DLD1 (cell line): ENCODE measurements around the gene SET.
"Not testable (repeated sequence)": the region's sequence is repeated elsewhere in the genome, so short reads cannot be mapped to it uniquely, and the experiment has no call there.

ENCODE experiments used
- in situ Hi-C: cut with HindIII; loops from 2 replicates; pipeline ENCODE4 v1.10.0; 2017; ENCODE audit warnings: low sequenced_read_pairs

The SET gene

DNA sequence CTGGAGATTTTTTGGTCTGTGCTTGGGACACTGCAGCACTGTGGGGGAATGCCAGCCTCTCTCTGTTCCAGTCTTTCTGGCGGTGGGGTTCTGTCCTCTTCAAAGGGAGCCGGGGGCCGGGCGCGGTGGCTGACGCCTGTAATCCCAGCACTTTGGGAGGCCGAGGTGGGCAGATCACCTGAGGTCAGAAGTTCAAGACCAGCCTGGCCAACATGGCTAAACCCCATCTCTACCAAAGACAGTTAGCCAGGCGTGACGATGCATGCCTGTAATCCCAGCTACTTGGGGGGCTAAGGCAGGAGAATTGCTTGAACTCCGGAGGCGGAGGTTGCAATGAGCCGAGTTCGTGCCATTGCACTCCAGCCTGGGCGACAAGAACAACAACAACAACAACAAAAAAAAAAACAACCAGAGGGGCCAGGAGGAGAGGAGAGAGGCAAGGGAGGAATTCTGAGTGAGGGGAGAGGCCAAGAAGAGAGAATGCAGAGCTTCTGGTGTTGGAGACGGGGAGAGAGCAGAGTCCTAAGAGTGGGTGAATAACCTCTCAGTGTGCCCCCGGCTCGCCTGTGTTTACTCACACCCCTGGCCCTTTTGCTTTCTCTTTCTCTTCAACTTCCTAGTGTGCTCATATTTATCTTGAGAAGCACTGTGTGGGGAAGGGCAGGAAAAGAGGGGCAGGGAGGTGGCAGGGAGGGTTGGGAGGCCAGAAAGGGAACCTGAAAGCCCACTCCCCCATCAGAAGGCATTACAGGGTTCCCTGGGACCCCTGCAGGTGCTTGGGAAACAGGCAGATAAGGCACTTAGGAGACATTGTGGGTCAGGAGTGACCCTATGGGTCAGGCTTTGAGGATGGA is 3.2 kb upstream of the SET start:
- in situ Hi-C loops = no loop called here

DNA sequence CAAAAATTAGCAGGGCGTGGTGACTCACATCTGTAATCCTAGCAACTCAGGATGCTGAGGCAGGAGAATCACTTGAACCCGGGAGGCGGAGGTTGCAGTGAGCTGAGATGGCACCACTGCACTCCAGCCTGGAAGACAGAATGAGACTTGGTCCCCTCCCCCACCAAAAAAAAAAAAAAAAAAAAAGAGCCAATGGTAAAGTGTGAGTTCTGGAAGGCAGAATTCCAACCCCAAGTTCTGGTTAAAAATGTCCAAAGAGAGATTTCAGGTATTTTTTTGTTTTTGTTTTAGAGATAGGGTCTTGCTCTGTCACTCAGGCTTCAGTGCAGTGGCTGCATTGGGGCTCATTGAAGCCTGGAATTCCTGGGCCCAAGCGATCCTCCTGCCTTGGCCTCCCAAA is 1.6 kb upstream of the SET start:
- in situ Hi-C loops = no loop called here

DNA sequence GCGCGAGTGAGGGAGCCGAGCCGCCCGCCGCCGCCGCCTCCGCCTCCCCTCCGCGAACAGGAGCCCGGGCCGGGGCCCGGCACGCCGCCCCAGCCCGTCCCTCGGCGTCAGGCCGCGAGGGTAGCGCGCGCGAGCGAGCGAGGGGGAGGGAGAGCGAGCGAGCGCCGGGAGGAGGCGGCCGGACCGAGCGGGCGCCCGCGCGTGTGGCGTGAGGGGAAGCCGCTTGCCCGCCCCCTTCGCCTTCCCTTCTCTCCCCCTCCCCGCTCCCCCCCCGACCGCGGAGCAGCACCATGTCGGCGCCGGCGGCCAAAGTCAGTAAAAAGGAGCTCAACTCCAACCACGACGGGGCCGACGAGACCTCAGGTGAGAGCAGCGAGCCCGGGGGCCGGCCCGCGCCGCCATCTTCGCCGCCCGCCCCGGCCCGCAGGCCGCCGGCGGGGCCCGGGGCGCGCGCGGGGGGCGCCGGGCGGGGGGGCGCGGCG is 312 bp downstream of the SET start:
- in situ Hi-C loops = no loop called here

DNA sequence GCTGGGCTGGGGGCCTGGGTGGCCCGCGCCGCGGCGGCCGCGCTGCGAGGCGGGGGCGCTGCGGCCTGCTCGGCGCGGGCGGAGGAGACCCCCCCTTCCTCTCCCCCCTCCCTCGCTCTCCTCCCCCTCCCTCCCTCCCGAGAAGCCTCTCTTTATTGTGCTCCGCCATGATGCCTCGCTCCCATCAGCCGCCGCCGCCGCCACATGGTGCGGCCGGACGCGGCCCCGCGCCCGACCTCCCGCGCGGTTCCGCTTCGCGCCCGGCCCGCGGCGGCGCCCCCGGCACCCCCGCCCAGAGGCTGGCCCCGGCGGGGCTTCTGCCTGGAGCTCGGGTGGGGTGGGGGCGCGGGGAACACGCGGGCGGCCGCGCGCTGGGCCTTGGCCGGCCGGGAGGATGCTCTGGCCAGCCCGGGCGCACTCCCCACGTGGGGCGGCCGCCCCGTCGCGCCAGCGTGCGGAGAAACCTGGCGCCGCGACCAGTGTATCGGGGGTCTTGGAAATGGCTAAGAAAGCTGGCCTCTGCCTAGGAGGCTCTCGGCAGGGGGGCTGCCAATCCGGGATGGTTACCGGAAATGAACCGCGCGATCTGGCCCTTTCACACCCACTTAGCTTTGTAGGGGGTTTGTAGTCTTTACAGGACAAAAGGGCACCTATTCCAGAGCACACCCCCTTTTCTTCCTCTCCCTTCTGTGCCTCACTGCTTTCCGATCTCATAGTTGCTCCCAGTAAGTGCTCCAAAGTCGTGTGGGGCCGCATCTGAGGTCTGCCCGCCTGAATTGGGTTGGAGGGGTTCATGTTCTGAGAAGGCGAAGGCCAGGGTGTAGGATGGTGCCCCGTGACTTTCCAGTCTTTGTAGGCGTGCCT is 1.0 kb downstream of the SET start:
- in situ Hi-C loops = no loop called here

DNA sequence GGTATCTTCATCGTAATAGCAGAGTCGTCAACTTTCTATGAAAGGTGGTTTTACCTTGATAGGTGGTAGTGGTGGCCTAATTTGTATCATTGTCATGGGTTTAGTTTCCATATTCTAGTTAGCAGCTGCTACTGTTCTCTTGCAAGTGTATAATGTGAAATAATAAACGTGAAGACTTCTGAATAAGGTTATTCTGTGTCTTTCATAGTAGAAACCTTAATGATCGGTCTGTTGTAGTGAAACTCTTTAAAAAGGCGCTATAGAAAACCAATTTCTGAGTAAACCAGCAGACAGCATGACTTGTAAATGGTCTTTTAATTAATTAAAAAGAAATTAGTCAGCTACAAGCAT is 1.6 kb downstream of the SET start:
- in situ Hi-C loops = no loop called here

DNA sequence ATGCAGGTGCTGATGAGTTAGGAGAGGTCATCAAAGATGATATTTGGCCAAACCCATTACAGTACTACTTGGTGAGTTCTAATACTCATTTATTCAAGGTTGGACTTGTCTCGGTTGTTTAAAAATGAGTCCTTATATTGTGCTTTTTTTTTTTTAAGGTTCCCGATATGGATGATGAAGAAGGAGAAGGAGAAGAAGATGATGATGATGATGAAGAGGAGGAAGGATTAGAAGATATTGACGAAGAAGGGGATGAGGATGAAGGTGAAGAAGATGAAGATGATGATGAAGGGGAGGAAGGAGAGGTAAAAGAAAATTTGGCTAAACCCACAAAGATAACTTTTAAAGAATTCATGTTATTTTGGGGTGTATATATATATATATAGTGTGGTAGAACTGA is 4.7 kb downstream of the SET start:
- in situ Hi-C loops = not testable (repeated sequence)

DNA sequence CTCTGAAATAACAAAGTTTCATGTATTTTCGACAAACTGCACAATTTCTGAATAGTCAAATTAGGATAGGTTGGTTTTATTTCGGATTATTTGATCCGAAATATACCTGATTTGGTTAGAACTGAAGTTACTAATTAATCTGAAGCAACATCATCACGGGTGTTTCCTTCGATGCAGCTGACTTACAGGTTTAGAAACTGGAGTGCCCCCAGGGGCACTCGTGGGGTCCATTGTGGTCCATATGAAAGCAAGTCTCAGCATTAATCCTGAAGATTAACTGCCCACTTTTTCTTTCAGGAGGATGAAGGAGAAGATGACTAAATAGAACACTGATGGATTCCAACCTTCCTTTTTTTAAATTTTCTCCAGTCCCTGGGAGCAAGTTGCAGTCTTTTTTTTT is 5.3 kb downstream of the SET start:
- in situ Hi-C loops = no loop called here

DNA sequence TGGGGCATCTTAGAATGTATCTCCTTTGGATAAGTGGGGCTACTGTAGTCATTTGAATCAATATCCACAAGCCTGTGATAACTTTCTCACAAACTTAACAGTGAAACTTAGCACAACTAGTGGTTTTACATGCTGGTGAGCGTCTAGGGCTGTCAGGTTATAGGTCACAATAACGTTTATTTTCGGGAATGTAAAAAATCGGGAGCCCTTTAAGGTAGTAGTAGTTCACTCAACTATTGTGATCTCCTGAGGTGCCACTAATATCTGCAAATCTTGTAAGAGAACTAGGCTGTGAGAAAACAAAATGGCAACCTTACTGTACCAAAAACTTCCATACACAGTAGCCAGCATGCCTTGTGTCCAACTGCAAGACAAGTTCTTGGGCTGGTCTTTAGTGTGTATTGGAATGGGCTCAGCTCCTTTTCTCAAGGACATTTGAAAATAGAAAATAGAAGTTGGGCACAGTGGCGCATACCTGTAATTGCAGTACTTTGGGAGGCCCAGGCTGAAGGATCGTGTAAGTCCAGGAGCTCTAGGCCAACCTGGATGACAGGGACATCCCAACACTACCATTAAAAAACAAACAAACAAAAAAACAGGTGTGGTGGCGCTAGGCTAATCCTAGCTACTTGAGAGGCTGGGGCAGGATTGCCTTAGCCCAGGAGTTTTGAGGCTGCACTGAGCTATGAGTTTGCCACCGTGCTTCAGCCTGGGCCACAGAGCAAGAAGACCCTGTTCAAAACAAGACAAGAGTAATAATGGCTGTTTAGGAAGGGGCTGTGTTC is 8.1 kb downstream of the SET start:
- in situ Hi-C loops = no loop called here

DNA sequence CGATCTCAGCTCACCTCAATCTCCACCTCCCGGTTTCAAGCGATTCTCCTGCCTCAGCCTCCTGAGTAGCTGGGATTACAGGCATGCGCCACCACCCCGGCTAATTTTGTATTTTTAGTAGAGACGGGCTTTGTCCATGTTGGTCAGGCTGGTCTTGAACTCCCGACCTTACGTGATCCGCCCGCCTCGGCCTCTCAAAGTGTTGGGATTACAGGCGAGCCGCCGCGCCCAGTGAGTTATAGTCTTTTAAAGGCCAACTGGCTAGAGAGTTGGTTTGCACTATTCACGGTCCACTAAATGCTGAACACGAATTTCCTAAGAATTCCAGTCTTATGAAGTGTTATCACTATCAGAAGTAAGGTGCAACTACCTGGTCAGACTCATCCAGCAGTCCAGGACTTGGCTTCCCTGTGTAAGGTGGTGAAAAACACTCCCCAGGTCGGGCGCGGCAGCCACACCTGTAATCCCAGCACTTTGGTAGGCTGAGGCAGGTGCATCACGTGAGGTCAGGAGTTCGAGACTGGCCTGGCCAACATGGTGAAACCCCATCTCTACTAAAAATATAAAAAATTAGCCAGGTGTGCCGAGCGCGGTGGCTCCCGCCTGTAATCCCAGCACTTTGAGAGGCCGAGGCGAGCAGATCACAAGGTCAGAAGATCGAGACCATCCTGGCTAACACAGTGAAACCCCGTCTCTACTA is 10.2 kb downstream of the SET start:
- in situ Hi-C loops = not testable (repeated sequence)

DNA sequence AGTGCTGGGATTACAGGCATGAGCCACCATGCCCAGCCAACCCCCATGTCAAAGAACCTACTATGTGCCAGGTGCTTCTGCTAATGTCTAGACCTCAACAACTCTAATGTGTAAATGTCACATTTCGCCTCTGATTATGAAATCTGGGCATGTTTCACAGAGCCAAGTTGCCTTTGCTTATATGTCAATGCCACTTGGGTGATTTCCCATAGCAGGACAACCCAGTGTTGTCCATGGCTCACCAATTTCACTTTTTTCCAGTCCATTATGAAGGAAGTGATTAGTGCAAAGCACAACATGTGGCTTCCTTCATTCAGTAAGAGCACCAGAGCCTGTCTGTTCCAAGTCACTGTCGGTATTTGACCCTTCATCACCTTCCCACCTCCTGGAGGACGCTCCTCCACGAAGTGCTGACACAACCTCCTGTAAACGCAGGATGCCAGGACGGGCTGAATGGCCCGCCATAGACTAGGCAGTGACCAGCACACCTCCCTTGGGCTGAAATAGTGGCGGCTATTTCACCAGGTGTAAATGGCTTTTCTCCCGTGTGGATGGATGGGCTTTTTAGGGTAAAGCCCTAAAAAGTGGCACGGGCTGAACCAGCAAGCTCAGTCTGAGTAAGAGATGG is 12.3 kb downstream of the SET start:
- in situ Hi-C loops = no loop called here

DNA sequence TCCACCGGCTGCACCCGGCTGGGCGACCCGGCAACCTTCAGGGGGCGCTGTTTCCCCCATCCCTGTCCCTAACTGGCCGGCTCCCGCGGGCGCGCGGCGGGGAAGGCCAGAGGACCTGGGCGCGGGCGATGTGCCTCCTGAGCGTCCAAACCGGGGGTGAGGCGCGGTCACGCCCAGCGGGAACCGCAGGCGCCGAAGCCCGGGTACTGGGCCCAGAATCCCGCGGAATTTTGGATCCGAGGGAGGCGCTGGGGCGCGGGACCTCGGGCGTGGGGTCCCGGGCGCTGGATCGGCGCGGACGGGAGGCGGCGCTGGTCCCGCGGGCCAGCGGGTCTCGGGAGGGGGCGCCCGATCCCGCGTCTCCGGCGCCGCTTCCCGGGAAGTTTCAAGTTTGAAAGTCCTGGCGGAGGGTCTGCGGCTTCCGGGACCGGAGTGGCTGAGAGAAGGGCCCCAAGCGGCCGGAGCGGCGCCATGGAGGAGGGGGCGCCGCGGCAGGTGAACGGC is 13.5 kb downstream of the SET start, which contains the start of gene PKN3:
TSS of gene PKN3 (plus strand) at position 59 of the 504 bp plus-strand sequence. CDS start at position 472, 413 bp downstream.
- in situ Hi-C loops = no loop called here

DNA sequence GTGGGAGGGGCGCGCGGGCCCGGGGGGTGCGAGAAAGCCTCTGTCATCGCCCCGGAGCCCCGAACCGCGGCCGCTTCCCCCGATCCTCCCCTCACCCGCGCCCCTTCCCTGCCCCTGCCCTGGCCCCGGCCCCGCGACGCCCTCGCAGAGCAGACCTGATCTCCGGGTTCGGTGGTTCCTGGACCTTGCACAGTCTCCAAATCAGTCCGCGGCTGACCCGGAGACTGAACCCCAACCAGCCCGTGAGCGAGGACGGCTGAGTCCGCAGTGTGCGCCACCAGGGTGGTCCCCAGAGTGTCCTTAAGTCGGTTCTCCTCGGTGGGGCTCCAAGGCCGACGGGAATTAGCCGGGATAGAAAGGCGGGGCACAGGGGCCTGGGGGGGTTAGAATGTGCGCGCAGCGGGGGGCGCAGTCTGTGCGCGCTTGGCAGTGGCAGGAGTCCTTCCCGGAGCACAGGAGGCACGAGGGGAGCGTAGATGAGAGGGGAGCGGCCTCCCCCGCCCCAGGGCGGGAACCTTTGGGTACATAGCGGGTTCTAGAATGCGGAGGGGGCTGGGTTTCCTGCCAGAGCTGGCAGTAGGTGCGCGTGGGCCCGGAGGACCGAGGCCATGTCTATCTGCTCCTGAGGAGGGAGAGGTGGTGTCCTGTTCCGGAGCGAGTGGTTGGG is 14.1 kb downstream of the SET start:
- in situ Hi-C loops = no loop called here

DNA sequence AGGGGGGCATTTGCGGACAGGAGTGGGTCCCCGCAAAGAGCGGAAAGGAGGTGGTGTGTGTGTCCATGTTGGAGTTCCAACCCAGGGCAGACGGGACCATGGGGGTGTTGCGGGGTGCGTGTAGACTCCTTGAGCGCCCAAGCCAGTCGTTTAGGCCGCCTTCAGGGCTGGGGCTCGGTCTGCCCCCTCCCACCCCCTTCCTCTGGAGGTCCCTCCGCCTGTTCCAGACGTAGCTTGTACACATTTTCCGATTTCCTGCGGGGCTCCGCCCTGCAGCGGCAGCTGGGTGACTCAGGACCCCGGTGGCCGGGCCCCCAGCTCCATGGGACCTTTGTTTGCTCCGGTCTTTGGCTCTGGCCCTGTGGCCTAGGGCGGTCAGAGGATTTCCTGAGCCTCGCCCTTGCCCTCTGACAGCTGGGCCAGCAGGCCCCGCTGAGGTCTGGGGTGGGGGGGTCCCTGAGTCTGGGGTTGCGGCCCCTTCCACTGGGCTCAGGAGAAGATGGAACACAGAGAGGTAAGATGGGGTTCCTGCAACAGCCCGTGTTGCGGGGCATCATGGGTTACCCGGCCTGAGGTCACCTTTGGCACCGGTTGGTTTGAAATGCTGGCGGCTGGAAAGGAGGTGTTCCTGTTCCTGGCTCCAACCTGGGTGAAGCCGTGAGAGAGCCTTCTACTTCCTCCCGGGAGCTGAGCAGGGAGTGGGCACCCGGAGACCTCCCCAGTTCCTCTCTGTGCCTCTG is 14.8 kb downstream of the SET start:
- in situ Hi-C loops = no loop called here

DNA sequence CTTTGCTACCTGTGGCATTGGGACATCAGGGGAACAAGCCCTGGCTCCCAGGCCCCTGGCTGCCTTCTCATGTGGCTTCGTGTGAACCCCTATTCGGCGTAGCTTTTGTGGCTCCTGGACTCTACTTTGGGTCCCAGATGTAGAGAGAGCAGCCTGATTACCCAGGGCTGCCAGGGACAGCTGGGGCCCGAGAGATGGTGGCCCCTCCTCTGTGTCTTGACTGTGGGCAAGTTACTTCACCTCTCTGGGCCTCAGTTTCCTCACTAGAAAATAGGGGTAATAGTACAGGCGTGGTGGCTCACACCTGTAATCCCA is 15.3 kb downstream of the SET start:
- in situ Hi-C loops = no loop called here

DNA sequence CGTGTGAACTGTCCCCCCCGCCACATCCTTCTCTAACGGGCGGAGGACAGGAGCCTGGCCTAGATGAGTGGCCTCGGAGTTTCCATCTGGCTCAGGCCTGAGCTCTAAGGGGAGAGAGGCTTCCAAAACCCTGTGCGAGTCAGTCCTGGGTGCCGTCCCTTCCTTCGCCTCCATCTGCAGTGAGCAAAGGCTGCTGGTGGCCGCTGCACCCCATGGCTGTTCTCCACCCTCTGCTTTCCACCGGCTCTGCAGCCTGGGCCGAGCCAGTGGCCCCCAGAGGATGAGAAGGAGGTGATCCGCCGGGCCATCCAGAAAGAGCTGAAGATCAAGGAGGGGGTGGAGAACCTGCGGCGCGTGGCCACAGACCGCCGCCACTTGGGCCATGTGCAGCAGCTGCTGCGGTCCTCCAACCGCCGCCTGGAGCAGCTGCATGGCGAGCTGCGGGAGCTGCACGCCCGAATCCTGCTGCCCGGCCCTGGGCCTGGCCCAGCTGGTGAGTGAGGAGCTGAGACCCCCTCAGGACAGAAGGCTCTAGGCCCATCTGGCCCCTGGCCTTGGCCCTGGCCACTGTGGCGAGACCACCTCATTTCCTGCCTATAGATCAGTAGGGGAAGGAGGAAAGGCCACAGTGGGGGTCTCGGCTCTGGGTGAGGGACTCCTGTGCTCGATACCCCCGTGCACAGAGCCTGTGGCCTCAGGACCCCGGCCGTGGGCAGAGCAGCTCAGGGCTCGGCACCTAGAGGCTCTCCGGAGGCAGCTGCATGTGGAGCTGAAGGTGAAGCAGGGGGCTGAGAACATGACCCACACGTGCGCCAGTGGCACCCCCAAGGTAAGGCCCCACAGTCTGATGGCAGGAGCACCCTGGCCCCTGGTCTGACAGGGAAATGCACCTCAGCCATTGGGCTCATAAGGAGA is 16.3 kb downstream of the SET start:
- in situ Hi-C loops = no loop called here

DNA sequence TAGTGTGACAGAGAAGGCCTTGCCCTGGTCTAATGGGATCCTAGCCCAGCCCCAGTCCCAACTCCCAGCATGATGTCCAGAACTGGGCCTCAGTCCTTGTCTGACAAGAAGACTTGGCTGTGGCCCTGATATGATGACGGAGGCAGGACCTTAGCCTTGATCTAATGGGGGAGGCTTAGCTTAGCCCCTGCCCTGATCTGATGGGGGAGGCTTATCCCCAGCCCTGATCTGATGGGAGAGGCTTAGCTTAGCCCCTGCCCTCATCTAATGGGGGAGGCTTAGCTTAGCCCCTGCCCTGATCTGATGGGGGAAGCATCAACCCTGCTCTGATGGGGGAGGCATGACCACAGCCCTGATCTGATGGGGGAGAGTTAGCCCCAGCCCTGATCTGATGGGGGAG is 17.0 kb downstream of the SET start:
- in situ Hi-C loops = no loop called here

DNA sequence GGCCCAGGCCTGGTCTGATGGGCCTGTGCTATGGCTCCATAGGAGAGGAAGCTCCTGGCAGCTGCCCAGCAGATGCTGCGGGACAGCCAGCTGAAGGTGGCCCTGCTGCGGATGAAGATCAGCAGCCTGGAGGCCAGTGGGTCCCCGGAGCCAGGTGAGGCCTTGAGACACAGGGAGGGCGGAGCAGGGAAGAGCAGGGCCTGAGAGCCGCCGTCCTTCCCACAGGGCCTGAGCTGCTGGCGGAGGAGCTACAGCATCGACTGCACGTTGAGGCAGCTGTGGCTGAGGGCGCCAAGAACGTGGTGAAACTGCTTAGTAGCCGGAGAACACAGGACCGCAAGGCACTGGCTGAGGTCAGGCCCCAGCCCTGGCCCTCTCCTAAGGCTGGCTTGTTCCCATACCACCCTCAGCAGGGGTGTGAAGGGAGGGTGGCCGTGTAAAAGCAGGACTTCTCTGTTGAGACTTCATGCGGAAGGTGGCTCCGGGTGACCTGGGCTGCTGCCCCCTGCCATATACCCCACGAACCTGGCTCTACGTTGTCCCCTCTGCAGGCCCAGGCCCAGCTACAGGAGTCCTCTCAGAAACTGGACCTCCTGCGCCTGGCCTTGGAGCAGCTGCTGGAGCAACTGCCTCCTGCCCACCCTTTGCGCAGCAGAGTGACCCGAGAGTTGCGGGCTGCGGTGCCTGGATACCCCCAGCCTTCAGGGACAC is 17.8 kb downstream of the SET start:
- in situ Hi-C loops = no loop called here
